HG03196 (cell line): ENCODE results near the gene SCYL1.

Experiments used
- ATAC-seq: cut with Tn5 transposase; IDR thresholded peaks from one replicate; pipeline ENCODE4 v1.9.1; 2021; ENCODE audit not compliant: unreplicated experiment

Gene SCYL1

DNA sequence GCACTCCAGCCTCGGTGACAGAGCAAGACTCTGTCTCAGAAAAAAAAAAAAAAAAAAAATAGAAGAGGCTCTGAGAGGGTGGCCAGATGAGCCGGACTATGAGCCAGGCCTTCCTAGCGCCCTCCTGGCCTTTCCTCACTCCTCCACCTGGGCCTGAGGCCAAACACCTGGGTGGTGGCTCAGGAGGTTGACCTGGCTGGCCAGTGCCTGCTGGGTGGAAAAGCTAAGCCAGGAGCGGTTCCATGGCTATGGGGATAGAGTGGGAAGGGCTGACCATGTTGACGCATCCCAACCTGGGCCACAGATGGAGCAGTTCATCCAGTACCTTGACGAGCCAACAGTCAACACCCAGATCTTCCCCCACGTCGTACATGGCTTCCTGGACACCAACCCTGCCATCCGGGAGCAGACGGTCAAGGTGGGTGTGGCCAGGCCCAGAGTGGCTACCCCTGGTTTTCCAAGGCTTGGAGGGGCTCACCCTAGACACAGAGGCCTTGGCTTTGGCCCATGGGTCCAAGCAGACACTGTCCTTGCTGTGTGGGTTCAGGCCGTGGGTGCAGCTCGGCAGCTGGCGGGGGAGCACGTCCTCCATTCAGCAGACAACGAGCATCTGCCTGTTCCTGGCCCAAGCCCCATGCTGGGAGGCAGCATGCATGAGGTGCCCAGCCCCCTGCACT is 7.6 kb downstream of the SCYL1 start:
- no peak for ATAC-seq

DNA sequence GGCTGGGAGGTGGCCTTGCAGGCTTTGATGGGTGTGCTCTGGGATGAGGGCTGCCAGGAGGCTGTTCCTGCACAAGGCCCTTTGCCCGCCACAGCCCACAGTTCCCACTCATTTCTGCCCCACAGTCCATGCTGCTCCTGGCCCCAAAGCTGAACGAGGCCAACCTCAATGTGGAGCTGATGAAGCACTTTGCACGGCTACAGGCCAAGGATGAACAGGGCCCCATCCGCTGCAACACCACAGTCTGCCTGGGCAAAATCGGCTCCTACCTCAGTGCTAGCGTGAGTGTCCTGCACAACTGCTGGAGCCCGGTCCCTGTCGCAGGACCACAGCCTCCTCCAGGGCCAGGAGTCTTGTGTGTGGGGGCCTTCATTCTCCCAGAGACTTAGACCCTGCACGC is 10.2 kb downstream of the SCYL1 start:
- ATAC-seq, result no peak

DNA sequence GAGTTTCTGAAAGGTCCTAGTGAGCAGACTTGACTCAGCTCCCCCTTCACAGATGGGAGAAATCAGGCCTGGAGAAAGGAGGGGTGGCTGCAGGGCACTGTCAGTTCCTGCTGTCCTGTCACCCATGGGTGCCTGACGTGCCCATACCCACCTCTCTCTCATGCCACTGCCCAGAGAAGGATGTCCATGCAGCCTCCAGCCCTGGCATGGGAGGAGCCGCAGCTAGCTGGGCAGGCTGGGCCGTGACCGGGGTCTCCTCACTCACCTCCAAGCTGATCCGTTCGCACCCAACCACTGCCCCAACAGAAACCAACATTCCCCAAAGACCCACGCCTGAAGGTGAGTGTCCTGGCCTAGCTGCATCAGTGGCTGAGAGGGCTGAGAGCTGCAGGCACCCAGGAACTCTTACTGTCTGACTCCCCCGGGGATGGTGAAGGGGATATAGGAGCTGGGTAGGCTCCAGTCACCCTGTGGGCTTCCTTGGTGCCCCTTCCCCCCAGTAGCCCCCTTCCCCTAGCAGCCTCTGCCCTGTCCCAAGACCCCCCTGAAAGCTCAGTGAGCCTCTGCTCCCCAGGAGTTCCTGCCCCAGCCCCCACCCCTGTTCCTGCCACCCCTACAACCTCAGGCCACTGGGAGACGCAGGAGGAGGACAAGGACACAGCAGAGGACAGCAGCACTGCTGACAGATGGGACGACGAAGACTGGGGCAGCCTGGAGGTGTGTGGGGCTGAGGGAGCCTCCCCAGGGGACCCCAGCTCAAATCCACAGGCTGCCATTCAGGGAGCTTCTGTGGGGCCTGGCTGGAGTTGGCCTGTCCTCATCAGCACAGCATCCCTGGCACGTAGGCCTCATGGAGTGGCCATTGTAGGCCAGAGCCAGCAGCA is 11.8 kb downstream of the SCYL1 start:
- no peak for ATAC-seq

DNA sequence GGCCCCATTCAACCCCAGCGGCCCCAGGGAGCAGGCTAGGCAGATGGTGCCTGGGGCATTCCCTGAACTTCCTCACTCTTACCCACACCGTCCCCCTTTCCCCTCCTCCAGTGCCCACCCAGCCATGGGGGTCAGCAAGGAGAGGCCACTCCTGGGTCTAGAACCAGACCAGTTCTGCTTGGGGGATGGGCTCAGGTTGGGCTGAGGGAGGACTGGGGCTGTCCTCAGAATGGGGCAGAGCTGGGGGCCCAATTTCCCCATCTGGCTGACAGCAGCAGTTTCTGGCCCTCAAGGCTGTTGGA is 12.4 kb downstream of the SCYL1 start:
- ATAC-seq, result no peak

DNA sequence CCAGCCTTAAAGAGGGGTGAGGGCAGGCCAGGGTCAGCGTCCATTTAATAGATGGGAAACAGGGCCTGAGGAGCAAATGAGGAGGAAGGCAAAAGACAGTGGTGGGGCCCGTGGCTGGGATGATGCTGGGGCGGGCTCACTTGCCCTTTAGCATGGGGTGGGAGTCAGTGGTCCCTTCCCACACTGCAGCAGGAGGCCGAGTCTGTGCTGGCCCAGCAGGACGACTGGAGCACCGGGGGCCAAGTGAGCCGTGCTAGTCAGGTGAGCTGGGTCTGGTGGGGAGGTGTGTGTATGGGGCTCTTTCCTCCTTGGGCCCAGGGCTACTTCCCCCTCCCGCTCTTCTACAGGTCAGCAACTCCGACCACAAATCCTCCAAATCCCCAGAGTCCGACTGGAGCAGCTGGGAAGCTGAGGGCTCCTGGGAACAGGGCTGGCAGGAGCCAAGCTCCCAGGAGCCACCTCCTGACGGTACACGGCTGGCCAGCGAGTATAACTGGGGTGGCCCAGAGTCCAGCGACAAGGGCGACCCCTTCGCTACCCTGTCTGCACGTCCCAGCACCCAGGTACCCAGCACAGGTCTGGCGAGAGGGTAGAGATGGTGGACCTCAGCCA is 12.8 kb downstream of the SCYL1 start:
- ATAC-seq, result no peak

DNA sequence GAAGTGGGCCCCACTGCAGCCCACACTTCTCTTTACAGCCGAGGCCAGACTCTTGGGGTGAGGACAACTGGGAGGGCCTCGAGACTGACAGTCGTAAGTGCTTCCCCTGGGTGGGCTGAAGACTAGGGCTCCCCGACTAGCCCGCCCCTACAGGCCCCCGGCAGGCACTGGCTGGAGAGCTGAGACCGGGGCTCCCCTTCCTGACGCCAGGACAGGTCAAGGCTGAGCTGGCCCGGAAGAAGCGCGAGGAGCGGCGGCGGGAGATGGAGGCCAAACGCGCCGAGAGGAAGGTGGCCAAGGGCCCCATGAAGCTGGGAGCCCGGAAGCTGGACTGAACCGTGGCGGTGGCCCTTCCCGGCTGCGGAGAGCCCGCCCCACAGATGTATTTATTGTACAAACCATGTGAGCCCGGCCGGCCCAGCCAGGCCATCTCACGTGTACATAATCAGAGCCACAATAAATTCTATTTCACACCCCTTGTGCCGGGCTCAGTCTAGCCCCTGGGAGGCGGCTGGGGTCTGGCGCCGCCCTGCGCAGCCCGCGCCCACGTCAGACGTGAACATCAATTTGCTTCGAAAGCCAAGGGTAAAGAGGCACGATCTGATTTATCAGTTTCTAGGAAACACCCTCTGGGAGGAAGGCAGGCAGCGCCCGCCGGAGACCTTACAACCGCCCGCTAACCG is 13.5 kb downstream of the SCYL1 start:
- ATAC-seq, result no peak

DNA sequence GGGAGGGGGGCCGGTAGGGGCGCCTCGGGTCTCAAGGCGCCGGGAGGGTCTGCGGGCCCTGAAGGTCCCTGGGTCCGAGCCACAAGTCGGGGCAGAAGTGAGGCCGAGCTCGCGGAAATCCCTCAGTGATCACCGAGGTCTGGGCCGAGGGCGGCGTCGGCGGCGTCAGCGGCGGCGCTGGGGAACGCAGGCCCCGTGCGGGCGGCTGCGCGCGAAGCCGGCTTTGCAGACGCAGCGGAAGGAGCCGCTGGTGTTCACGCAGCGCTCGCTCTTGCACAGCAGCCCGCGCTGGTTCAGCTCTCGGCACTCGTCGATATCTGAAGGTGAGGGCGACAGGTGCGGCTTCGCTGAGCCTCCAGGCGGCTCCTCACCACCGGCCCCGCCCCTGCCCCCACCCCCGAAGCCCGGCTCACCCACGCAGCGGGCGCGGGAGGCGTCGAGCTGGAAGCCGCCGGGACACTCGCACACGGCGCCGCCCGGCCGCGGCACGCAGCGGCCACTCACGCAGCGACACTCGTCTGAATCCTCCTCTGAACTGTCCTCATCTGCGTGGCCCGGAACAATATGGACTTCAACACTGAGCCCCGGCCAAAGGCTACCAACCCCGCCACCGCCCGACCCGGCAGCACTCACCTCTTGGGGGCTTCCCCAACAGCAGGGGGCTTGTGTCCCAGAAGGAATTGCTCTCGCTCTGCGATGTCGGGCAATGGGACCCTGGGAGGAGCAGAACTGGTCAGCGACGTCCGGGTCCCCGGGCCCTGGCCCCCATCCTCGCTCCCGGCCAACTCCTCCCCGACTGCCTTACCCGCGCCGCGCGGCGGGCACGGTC is 14.2 kb downstream of the SCYL1 start:
- no peak for ATAC-seq

DNA sequence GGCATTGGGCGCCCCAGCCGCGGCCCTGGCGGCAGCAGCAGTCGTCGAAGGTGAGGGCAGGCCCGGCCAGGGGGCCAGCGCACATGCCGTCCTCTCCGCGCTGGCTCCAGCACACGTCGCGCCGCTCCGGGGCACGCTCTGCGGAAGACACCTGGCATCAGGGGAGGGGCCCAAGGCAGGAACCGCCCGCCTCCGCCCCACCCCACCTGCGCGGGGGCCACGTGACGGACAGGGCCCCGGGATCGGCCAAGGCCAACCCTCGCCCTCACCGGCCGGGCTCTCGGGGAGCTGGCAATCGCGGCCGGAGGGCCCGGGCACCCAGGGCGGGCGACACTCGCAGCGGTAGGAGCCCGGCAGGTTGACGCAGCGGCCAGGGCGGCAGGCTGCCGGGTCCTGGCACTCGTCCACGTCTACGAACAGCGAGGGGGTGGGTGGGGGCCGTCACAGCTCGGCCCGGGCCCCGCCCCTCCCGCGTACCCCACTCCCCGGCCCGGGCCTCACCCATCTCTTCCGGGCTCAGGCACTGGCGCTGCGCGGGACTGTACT is 14.9 kb downstream of the SCYL1 start:
- peak; percentile 33 for ATAC-seq

DNA sequence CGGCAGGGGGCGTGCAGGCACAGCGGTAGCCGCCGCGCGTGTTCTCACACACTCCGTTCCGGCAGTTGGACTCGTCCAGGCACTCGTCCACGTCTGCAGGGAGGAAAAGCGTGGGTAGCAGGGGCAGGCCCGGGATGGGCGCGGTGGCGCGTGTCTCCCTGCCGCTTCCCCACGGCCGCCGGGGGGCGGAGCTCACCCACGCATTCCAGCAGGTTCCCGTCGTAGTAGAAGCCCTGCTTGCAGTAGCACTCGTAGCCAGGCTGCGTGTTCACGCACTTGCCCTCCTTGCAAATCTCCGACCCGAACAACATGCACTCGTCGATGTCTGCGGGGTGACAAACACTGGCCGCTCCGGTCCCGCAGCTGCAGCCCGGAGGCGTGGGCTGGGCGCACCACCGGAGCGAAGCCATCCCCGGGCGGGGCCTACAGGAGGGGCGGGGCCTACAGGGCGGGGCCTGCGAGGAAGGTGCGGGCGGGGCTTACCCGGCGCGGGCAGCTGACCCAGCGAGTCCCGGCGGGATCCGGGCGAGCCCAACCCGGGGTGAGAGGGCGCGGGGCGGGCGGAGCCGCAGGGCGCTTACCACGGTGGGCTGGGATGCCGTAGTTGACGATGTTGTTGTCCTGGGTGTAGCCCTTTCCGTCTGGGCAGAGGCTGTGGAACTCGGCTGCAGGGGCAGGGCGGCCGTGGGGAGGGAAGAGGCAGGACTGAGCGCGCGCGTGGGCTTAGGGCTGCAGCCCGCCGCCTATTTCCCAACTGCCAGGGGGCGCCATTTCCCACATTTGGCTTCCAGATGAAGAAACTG is 15.6 kb downstream of the SCYL1 start:
- peak; percentile 60 for ATAC-seq

DNA sequence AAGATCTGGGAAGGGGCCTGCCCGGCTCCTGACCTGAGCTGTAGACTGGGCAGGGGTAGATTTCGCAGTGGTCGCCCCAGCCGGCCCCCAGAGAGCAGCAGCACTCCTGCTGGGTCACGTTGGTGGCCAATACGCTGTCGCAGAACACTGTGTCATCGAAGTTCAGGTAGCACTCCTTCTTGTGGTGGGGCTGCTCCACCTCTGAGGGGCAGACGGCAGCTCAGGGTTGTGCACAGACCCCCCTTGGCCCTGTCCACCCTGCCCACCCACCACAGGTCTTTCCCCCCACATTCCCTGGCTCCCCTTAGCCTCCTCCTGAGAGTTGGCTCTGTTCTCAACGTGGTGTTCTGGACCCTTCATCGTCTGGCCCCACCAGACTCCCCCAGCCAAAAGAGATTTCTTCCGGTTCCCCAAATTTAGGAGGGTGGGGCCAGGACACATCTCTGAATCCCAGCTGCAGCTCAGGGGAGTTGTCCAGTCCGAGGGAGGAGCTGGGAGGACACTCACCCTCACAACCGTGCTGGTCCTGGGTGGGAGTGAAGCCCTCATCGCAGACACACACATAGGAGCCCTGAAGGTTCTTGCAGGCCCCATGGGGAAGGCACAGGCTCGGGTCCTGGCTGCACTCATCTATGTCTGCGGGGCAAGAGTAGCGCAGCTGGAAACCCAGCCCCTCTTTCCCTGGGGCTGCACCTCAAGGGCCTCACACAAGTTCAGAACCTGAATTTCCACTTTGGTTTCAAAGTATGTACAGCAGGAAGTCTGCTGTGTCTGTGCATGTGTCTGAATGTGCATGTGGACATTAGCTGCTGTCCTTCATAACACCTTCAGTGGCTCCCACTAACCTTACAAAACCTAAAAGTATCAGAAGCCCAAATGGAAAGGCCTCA is 16.5 kb downstream of the SCYL1 start:
- no peak for ATAC-seq

DNA sequence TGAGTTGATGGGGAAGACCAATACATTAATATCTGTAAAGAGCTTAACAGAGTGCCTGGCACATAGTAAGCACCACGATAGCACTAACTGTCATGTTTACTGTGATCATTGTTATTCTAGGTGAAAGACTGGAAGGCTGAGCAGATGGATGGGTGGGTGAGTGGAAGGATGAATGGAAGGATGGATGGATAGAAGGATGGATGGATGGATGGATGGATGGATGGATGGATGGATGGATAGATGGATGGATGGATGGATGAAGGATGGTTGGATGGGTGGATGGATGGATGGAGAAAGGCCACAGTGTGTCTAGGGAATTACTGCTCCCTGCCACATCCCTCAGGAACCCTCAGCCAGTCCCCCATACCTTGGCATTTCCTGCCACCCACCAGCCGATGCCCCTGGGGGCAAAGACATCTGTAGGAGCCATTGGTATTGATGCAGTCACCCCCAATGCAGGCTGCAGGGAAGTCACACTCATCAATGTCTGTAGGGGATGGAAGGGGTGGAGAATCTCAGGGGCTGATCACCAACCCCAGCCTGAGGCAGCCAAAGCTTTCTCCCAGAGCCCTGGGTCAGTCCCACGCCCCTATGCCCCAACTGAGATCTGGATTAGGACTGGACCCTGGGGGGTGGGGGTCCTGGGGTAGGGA is 18.0 kb downstream of the SCYL1 start:
- ATAC-seq, result no peak

DNA sequence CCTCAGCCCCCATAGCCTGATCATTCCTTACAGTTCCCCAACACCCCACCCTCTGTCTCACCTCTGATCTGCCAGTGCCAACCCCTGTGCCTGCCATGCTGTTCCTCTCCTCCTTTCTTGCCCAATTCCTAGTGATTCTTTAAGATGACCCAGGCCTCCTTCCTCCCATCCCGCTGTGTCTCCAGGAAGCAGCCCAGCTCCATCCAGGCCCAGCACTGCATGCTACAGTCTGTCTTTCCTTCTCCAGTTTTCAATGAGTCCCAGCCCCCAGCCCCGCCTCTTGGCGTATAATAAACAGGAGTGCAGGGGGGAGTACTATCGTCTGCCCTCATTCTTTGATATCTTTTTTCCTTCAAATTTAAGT is 21.0 kb downstream of the SCYL1 start:
- no peak for ATAC-seq

DNA sequence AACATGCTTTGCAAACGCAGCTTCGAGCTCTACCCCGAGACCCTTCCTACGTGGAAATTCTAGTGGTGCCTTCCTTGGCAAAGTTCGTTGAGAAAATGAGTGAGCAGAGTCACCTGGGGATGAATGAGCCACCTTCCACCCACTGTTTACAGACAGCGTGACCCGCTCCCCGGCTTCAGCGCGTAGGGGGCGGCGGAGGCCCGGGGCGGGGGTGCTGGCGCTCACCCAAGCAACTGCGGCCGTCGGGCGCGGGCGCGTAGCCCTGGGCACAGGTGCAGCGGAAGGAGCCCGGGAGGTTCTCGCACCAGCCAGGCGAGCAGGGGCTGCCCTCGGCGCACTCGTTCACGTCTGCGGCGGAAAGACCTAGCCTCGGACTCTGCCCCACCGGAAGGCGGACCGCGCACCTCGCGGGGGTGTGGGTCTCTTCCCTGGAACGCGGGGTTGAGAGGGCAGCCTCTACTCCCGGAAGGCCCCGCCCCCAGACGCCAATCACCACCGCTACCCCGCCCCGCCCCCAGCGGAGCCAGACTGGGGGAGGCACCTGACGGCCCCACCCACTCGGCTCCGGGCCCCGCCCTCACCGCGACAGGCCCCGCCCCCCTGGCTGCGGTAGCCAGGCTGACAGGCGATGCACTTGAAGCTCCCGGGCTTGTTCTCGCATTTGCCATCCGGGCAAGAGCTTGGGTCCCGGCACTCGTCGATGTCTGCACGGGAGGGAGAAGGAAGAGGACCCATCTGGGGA is 21.5 kb downstream of the SCYL1 start:
- ATAC-seq, result peak; percentile 60

DNA sequence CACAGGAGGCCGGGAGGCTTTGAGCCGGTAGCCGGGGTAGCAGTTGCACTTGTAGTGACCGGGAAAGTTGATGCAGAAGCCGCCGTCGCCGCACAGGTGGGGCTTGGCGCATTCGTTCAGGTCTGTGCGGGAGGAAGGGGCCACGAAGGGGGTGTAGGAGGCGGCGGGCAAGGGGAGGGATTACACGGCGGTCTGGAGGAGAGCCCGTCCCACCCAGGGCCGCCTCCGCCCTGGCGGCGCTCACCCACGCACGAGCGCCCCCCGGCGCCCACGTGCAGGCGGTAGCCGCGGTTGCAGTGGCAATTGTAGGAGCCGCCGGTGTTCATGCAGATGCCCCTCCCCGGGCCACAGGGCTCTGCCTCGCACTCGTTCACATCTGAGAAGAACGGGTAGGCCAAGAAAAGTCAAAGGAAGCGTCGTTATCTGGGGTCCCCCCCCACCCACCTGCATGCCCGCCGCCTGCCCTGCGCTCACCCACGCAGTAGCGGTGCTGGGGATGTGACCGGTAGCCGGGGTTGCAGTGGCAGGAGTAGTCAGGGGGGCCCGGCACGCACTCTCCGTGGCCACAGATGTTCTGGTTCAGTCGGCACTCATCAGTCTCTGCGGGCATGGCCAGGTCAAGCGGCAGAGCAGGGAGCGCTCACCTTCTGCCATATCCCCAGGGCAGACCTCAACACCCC is 22.7 kb downstream of the SCYL1 start:
- no peak for ATAC-seq

DNA sequence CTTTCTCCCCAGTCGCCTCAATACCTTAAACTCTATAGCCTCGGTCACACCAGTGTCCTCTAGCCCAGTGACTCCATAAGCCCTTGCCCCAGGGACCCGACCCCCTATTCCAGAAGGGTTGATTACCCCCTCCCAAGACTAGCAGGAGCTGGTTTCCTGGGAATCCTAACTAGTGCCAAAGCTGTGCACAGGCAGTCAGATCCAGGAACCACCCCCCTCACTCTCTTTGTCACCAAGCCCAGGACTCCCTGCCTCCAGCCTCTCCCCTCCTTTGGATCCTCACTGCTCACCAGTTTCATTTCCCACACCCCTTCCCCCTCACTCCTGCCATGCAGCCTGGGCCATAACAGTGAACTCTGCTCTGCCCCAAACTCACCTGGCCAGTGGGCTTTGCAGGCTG is 23.5 kb downstream of the SCYL1 start:
- ATAC-seq, result no peak

DNA sequence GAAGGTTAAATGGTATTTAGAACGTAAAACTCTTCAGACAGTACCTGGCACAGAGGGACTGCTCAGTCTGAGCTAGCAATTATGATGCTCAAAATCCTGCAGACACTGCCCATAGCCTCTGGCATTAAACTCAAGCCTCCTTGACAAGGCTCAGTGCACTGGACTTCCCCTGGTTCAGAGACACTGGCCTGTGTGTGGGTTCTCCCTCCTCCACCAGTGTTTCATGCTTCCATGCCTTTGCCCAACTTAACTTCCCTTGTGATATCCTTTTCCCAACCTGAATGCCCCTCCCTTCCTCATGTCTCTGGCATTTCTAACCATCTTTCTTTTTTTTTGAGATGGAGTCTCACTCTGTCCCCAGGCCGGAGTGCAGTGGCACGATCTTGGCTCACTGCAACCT is 24.2 kb downstream of the SCYL1 start:
- ATAC-seq, result no peak
